Prostate gland (tissue), 2 donors: ENCODE measurements around the gene NDUFS2. TPM values are rescaled to one million over a fixed set of nuclear protein-coding genes. Genes with fewer than 3 reads are reported as not detected.

ENCODE experiments used
- DNase-seq: peaks from one replicate; pipeline ENCODE4 v3.0.0-alpha.2; 2019; ENCODE audit warnings: low spot score
- H3K27ac ChIP-seq, 2 donors: fragments of 200-600 bp; sonication (generic); 2 replicates each; pipeline ENCODE4 v1.5.1; 2017 to 2019
- H3K27me3 ChIP-seq: fragments of 200-600 bp; sonication (generic); replicated peaks from 2 replicates; pipeline ENCODE4 v1.5.1; 2019; ENCODE audit not compliant: insufficient read depth
- H3K36me3 ChIP-seq, 2 donors: fragments of 200-600 bp; sonication (generic); 1 replicate in 1 of 2; 2 replicates in 1 of 2; pipeline versions ENCODE4 v1.5.1 to v1.8.1; 2017 to 2019
- H3K4me1 ChIP-seq: fragments of 200-600 bp; sonication (generic); replicated peaks from 2 replicates; pipeline ENCODE4 v1.5.1; 2019
- H3K4me3 ChIP-seq, 2 donors: fragments of 200-600 bp; sonication (generic); 2 replicates each; pipeline ENCODE4 v1.5.1; 2017 to 2019
- H3K9me3 ChIP-seq: fragments of 200-600 bp; sonication (generic); 2 replicates; pipeline ENCODE4 v1.5.1; 2017
- POLR2A ChIP-seq: fragments of 450-650 bp; IDR thresholded peaks from one replicate; pipeline ENCODE4 v1.6.1; 2016; ENCODE audit warnings: antibody characterized with exemption, mild to moderate bottlenecking
- POLR2AphosphoS5 ChIP-seq: sonication (generic); formaldehyde crosslinking; IDR thresholded peaks from one replicate; pipeline ENCODE4 v1.6.1; 2017; ENCODE audit warnings: antibody characterized with exemption
- WGBS: methylation state at CpG from one replicate; pipeline ENCODE4 v1.1.5; 2018; 5-methylcytosine and 5-hydroxymethylcytosine counted together
- intact Hi-C: fragments of 100-400 bp; cut with DNase I; formaldehyde crosslinking; loops from one replicate; pipeline ENCODE4 v1.14.2; 2022
- total RNA-seq, 2 donors: library from RNA; depleted of rRNA; stranded (reverse); fragments of >200 nt; gene quantifications; one replicate each; pipeline ENCODE4 v1.1.0, GENCODE V29; 2016
- TF ChIP-seq, protein P1 (sequence below), 4 experiments: fragments of 200-600 bp in 2 of 4; fragments of 450-650 bp in 2 of 4; sonication (generic) in 2 of 4; IDR thresholded peaks; 1 replicate in 3 of 4; 2 replicates in 1 of 4; pipeline ENCODE4 v1.5.1; 2016 to 2019; ENCODE audit warnings: antibody characterized with exemption in 4 of 4, mild to moderate bottlenecking in 2 of 4, moderate library complexity in 2 of 4

NDUFS2 gene
- total RNA-seq, 2 donors from 2014 or later: 108 to 111 TPM

GRCh38 chr1:161226759-161227158 lies 24.6 kb downstream of the NDUFS2 start:
- WGBS: 59% methylated on average over 3 of the region's 3 CpGs
- Histone ChIP-seq H3K4me1 (peaks cover 4% of the 10 kb centered on the region), H3K27ac (no peak overlapping the region), H3K9me3 (no peaks in the 10 kb centered on the region), H3K27me3 (no peaks in the 10 kb centered on the region), H3K4me3 (peak overlapping the region in 1 of 2 donors; percentile 57), H3K36me3 (peaks cover 0 to 3% of the 10 kb centered on the region in 2 donors)
- intact Hi-C loops: loop anchor here (2.0 to 5.0 kb wide), 2 partner anchors 141 to 156 kb away; partner anchors contain the start of gene CFAP126
- TF ChIP-seq, protein P1, sequence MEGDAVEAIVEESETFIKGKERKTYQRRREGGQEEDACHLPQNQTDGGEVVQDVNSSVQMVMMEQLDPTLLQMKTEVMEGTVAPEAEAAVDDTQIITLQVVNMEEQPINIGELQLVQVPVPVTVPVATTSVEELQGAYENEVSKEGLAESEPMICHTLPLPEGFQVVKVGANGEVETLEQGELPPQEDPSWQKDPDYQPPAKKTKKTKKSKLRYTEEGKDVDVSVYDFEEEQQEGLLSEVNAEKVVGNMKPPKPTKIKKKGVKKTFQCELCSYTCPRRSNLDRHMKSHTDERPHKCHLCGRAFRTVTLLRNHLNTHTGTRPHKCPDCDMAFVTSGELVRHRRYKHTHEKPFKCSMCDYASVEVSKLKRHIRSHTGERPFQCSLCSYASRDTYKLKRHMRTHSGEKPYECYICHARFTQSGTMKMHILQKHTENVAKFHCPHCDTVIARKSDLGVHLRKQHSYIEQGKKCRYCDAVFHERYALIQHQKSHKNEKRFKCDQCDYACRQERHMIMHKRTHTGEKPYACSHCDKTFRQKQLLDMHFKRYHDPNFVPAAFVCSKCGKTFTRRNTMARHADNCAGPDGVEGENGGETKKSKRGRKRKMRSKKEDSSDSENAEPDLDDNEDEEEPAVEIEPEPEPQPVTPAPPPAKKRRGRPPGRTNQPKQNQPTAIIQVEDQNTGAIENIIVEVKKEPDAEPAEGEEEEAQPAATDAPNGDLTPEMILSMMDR (IDR thresholded peaks at IDR 0.05): no peak
- TF ChIP-seq POLR2A: no peak
- no peak for TF ChIP-seq POLR2AphosphoS5
- DNase-seq: no peak

DNA sequence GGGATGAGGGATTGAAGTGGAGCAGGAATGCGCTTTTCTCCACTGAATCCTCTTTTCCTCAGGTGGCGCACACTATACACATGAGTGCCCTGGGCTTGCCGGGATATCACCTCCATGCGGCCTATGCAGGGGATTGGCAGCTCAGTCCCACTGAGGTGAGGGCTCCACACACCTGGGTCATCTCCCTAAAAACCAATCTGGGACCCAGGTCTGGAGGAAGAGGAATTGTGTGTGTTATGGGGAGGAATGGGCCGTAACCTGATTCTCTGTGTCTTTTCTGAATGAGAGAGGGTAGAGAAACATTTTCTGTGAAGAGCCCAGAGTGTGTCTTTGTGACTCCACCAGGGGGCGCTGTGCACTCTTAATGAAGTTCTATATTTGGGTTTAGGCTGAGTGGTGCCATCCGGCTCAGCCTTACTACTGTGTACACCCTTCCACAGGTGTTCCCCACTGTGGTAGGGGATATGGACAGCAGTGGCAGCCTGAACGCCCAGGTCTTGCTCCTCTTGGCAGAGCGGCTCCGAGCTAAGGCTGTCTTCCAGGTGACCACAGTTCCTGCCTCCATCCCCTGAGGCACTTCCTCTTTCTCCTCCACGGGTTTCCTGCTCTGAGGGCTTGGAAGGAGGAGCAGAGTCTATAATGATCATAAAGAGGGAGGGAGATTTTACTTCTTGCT lies 25.2 kb downstream of the NDUFS2 start:
- H3K27ac ChIP-seq: peak overlapping the region; percentile 36 to 71
- peaks cover 0 to 3% of the 10 kb centered on the region in 2 donors for H3K36me3 ChIP-seq
- intact Hi-C loops: loop anchor here (2.0 to 5.0 kb wide), 2 partner anchors 140 to 155 kb away; partner anchors contain the start of gene CFAP126
- H3K9me3 ChIP-seq: no peaks in the 10 kb centered on the region
- H3K4me3 ChIP-seq: peak overlapping the region in 1 of 2 donors; percentile 11
- 42% methylated on average over 11 of the region's 11 CpGs for WGBS
- peaks cover 4% of the 10 kb centered on the region for H3K4me1 ChIP-seq
- TF ChIP-seq, protein P1 (IDR thresholded peaks at IDR 0.05): peak; percentile 86 to 97 (median 92)
- peak; percentile 70 for TF ChIP-seq POLR2AphosphoS5
- no peak for TF ChIP-seq POLR2A
- H3K27me3 ChIP-seq: no peaks in the 10 kb centered on the region
- DNase-seq: peak; percentile 84

DNA sequence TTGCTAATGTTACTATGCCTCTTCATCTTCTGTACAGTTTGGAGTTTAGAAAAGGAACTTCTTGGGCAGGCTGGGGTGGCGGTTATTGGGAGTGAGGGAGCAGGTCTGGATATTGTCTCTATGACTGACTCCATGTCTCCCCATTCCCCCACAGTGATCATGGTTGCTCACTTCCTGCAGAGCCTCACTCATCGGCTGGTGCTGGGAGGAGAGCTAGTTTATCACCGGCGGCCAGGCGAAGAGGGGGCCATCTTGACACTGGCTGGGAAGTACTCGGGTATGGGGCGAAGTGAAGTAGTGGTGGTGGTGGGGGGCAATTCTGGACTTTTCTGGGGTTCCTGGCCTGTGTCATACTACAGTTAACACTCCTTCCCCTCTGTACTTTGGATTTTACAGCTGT lies 25.9 kb downstream of the NDUFS2 start:
- peaks cover 0 to 3% of the 10 kb centered on the region in 2 donors for H3K36me3 ChIP-seq
- H3K4me1 ChIP-seq: peaks cover 4% of the 10 kb centered on the region
- H3K27me3 ChIP-seq: no peaks in the 10 kb centered on the region
- TF ChIP-seq, protein P1 (IDR thresholded peaks at IDR 0.05): no peak
- TF ChIP-seq POLR2AphosphoS5 (no peak), POLR2A (no peak)
- no peaks in the 10 kb centered on the region for H3K9me3 ChIP-seq
- WGBS: 82% methylated on average over 7 of the region's 7 CpGs
- DNase-seq: no peak
- no peak overlapping the region for H3K4me3 ChIP-seq
- H3K27ac ChIP-seq: peak overlapping the region in 1 of 2 donors; percentile 71
- intact Hi-C loops: loop anchor here (5.0 kb wide), 1 partner anchor 139 kb away; the partner anchor contains the start of gene CFAP126

- H3K4me1 ChIP-seq: peaks cover 4% of the 10 kb centered on the region
- no peaks in the 10 kb centered on the region for H3K9me3 ChIP-seq
- no peak for DNase-seq
- no peak overlapping the region for H3K27ac ChIP-seq
- WGBS: 52% methylated on average over 3 of the region's 3 CpGs
- intact Hi-C loops: loop anchor here (5.0 kb wide), 1 partner anchor 137 kb away; the partner anchor contains the start of gene CFAP126
- no peaks in the 10 kb centered on the region for H3K27me3 ChIP-seq
- H3K36me3 ChIP-seq: peaks cover 0 to 3% of the 10 kb centered on the region in 2 donors
- TF ChIP-seq, protein P1 (IDR thresholded peaks at IDR 0.05): no peak
- TF ChIP-seq POLR2A (no peak), POLR2AphosphoS5 (no peak)
- H3K4me3 ChIP-seq: no peak overlapping the region
Measured at GRCh38 chr1:161229896-161230295, 27.7 kb downstream of the NDUFS2 start.

- H3K36me3 ChIP-seq: peaks cover 0 to 3% of the 10 kb centered on the region in 2 donors
- H3K9me3 ChIP-seq: no peaks in the 10 kb centered on the region
- DNase-seq: no peak
- no peak overlapping the region for H3K27ac ChIP-seq
- TF ChIP-seq, protein P1 (IDR thresholded peaks at IDR 0.05): no peak
- TF ChIP-seq POLR2A (no peak), POLR2AphosphoS5 (no peak)
- 91% methylated on average over 7 of the region's 7 CpGs for WGBS
- no peaks in the 10 kb centered on the region for H3K27me3 ChIP-seq
- H3K4me1 ChIP-seq: peaks cover 4% of the 10 kb centered on the region
- intact Hi-C loops: no loop called here
- no peak overlapping the region for H3K4me3 ChIP-seq
Measured at GRCh38 chr1:161230762-161231161, 28.6 kb downstream of the NDUFS2 start.
